ENCODE measurements around the gene KIF16B.
"Not testable (repeated sequence)": the region's sequence is repeated elsewhere in the genome, so short reads cannot be mapped to it uniquely, and the experiment has no call there.

KIF16B gene

GRCh38 chr20:16280219-16280618 lies 293.0 kb downstream of the KIF16B start:
- DNase-seq, result no peak

GRCh38 chr20:16279320-16279719 lies 293.9 kb downstream of the KIF16B start:
- DNase-seq, result no peak

GRCh38 chr20:16273812-16274555 lies 299.3 kb downstream of the KIF16B start:
- DNase-seq, result no peak

DNA sequence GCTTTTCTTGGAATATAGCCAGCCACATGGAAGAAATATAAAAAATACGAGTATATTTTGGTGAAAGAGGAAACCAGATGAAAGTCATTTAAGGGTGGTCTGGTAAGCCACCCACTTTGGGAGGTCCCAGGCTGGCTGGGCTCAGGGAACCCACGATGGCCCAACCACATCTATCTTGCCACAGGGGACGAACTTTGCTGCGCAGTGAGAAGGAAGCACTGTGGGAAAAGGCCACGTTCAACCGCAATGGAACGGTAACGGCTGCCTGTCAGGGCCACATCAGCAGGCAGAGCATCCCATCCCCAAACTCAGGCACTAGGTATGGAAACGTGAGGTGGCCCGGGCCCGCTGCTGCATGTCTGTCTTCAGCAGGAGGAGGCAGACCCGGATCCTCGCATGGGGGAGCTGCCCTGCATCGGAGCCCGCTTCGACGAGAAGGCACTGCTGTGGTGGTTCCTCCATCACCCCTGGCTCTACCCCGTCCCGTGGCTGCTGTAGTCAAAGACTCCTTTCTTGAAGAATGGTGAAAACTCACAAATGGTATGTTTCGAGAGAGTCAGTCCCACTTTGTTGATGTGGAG lies 300.4 kb downstream of the KIF16B start:
- no peak for DNase-seq

DNA sequence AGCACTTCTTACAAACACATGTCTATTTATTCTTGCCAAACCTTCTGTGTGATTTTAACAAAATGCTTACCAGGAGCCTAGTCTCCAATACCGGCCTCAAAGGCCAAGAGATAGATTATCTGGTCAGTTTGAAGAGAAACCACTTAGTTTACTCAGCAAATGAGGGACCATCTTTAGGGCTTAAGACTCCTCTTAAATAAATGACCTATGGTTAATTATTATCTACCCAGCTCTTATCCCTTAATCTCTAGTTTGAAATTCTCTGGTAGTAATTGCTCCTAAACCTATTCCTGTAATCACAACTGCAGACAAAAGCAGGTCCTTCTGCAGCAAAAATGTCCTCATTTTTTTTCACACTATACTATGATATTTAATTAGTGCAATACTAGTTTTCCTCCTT lies 301.8 kb downstream of the KIF16B start:
- peak; percentile 54 for DNase-seq

DNA sequence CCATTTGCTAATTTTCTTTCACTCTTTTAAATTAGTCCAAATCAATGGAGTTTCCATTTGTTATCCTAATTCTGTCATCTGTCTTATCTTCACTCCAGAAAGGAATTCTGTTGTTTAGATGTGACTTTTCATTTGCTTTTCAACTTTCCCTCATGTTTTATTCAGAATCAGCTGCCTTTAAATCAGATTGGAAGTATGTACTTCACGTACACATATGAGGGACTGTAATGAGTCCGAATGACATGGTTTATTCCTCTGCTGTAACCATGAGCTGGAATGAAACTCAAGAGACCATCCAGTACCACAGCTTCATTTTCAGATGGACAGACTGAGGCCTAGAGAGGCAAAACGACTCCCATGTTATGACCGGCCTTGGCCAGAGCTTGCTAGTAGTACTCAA lies 302.3 kb downstream of the KIF16B start:
- DNase-seq, result no peak

GRCh38 chr20:16270314-16270931 lies 302.8 kb downstream of the KIF16B start:
- no peak for DNase-seq

DNA sequence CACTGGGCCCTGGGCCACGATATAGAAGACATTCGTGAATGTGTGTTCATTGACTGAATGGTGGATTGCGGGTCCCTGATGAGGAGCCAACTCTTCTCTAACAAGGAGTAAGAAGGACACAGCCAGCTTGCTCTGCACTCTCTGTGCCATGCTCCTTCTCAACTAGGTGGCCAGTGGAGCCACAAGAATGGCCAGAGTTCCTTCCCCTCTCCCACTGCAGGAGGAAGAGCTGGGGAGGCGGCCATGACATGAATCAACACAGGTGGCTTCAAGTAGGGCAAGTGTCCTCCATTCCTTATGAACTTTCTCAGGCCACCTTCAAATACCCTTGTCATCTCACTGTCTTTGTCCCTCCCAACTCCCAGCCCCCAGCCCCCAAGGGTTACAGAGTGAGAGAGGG lies 305.7 kb downstream of the KIF16B start:
- DNase-seq, result no peak

DNA sequence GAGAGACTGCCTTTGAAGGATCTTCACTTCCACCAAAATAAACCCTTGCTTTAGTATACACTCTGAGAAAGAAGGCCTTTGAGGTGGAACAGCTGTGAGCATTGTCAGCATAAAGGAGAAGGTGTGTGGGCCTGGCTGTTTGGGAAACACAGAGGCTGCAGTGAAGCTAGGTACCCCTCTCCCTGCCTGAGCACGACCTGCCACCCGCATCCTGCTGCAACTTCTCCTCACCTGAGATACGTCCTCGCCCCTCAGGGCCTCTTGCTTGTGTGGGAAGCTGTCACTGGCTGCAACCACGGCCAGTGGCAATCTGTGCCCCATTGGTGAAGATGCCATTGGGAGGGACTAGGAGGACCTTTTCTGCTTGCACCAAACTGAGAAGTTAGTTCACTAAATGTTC lies 307.9 kb downstream of the KIF16B start:
- no peak for DNase-seq

- no peak for DNase-seq
Measured at GRCh38 chr20:16263582-16263981, 309.7 kb downstream of the KIF16B start.

- DNase-seq, result no peak
Measured at GRCh38 chr20:16262594-16262993, 310.7 kb downstream of the KIF16B start.

DNA sequence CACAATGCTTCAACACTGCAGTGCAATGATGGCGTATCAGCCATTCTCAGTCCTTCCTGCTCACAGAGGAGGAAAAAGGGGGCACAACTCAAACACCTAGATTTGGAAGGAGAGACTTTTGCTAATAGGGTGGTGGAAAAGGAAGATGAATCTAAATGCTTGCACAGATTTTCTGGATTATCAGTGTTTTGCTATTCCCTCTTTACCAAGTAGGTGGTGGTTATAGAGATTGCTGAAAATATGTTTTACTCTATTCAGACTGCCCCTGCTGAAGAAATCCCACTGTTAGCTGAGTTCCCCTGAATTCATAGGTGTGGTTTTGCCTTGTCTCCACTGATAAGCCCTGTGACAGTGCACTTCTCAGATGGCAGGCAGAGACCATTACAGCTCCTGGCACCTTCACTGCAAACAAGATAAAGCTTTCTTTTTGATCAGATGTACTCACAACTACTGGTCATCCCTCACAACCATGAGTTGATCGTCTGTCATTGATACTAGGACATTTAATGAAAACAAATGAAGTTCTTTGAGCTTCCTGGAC lies 311.4 kb downstream of the KIF16B start:
- DNase-seq, result no peak

DNA sequence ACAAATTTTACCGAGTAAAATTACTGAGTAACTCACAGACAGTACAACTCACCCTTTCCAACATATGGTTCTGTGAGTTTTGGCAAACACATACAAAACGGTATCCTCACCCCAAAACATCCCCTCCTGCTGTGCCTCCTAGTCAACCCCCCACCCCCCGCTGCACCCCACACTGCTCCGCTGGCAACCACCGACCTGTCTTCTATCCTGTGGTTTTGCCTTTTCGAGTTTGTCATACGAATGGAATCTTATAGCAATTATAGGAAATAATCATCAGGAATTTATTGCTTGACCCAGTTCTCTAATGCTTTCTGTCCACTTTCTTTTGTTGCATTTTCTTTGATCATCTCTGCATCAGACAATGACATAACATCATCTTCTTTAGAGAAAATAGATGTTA lies 312.3 kb downstream of the KIF16B start:
- no peak for DNase-seq

DNA sequence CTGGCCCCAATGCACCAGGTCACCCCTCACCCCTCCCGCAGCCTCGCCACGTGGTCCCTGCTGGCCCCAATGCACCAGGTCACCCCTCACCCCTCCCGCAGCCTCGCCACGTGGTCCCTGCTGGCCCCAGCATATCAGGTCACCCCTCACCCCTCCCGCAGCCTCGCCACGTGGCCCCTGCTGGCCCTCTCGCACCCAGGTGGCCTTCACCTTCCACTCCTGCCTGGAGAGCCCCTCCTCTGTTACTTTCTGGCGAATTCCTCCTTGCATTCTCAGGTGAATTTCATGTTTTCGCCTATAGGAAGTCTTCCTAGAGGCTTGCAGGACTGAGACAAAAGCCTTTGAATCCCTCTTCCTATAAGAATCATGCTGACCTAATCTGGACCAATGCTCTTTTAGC lies 313.1 kb downstream of the KIF16B start:
- DNase-seq, result not testable (repeated sequence)

GRCh38 chr20:16258766-16259165 lies 314.5 kb downstream of the KIF16B start:
- no peak for DNase-seq

DNA sequence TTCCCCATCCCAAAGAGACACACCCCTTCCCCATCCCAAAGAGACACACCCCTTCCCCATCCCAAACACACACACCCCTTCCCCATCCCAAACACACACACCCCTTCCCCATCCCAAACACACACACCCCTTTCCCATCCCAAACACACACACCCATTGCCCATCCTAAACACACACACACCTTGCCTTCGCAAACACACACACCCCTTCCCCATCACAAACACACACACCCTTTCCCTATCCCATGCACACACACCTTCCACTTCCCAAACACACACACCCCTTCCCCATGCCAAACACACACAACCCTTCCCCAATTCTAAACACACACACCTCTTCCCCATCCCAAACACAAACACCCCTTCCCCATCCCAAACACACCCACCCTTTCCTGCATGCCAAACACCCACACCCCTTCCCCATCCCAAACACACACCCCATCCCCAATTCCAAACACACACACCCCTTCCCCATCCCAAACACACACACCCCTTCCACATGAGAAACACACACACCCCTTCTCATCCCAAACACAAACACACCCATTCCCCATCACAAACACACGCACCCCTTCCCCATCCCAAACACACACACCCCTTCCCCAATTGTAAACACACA lies 315.3 kb downstream of the KIF16B start:
- DNase-seq, result no peak

DNA sequence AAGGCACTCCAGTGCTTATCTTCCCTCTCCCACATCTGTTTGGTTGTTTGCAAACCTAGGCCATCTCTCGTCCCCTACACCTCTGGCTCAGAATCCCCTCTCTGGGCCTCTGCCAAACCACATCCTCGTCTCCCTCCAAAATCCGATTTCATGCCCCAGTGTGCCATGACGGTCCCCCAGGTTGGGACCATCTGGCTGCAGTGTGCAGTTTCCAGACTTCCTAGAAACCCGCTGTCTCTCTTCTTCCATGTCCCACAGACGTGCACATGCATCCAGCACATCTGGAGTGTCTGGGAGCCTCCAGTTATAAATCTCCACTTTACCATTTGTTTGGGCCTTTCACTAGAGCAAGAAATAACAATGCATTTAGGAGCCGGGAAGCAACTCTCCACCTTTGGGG lies 316.2 kb downstream of the KIF16B start:
- DNase-seq, result no peak

- no peak for DNase-seq
Measured at GRCh38 chr20:16246870-16247269, 326.4 kb downstream of the KIF16B start.

GRCh38 chr20:16246291-16246690 lies 327.0 kb downstream of the KIF16B start:
- no peak for DNase-seq

DNA sequence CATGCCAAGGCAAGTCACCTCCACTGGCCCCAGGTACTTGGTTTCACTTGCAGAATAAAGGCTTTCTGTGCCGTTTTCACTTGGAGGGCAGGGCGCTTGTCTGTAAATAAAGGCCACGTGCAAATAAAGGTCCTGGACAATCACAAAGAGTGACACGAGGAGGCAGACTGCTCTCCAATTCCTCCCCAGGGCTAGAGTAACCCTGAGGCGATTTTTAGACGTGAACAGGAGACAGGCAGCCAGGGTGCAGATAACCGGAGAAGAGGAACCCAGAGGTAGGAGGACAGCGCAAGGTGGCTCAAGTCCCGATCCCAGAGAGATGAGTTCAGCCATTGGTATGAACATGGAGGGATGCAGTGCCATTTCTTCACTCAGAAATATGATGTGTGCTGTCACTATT lies 327.4 kb downstream of the KIF16B start:
- no peak for DNase-seq

DNA sequence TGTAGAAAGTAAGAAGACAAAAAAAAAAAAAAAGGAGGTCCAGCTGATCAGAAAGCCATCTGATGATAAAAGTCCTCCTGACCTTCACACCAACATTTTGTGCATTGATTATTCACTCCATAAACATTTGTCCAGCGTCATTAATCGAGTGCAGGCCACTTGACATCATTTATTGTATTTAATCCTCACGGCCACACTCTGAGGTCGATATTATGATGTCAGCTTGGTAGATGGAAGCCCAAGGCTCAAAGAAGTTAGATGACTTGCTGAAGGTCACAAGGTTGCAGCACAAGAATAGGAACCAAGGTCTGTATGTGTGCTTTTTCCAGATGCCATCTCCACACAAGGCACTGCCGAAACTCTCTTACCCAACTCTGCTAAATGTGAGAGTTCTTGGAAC lies 328.4 kb downstream of the KIF16B start:
- DNase-seq, result no peak

DNA sequence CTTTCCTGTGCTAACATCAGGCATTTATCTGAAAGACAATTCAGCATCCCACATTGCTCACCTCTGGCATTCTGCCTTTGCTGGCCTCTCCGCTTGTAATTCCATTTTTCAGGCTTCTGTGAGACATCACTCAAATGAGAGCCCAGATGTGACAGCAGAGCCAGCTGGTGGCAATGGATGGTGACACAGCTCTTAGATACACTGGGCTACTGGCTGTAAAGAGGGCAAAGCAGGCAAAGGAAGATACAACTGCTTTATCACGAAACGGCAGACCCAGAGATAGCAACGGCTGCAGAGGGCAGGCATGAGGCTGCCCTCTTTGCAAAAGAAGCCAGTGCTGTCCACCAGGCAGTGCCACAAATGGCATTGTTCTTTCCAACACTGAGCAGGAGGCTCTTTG lies 329.8 kb downstream of the KIF16B start:
- DNase-seq, result no peak

DNA sequence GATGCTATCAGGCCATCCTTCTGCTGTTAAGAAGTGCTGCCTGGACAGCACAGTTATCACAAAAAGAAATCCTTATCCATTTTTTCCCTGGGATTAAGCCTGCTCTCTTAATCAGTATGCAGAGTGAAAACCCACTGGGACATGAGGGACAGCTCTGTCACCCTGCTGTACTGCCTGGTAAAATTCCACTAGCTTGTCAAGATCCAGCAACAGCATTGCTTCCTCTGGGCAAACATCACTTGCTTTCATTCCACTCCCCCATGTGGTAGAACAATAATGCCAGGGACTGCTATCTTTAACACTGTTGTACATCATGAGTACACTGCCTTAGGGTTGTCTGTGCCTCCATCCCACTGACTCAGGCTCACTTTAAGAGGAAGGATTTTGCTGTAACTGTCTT lies 331.3 kb downstream of the KIF16B start:
- peak; percentile 65 for DNase-seq

DNA sequence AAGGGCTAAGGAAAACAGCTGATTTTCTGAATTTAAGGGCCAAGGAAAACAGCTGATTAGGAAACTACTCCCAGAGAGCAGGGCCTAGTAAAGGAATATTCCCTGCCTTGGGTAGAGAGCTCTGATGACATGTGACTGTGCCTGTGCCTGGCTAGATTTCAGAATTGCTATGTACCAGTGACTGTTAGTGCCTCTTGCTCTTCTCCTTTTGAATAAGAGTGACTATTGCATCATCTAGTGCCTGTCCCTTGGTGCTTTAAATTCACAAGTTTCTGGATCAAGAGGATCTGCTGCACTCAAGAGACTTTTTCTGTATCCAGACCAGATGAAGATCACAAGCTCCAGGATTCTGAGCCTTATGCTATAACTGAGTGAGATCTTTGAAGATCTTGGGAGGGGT lies 332.9 kb downstream of the KIF16B start:
- DNase-seq, result no peak
